AG09309 (cell line): ENCODE data around the gene CNTNAP5.

Source experiments
- DNase-seq: peaks from one replicate; pipeline ENCODE4 v3.0.0-alpha.2; 2010; ENCODE audit warnings: low read depth
- H3K4me3 ChIP-seq: 2 replicates; pipeline ENCODE4 v1.5.1; 2011; ENCODE audit warnings: mild to moderate bottlenecking, low read depth, low read length, moderate library complexity; ENCODE audit not compliant: control insufficient read depth
- CTCF ChIP-seq: IDR thresholded peaks from 2 replicates; pipeline ENCODE4 v1.5.1; 2011; ENCODE audit warnings: mild to moderate bottlenecking, low read depth, low read length, inconsistent platforms; ENCODE audit not compliant: insufficient read depth, control insufficient read depth; ENCODE audit errors: missing control alignments

The CNTNAP5 gene

GRCh38 chr2:124572934-124573634 lies 548.0 kb downstream of the CNTNAP5 start:
- no peak for DNase-seq
- TF ChIP-seq CTCF, result no peak
- no peak overlapping the region for H3K4me3 ChIP-seq

GRCh38 chr2:124575497-124575896 lies 550.4 kb downstream of the CNTNAP5 start:
- no peak for TF ChIP-seq CTCF
- no peak for DNase-seq
- H3K4me3 ChIP-seq, result no peak overlapping the region

DNA sequence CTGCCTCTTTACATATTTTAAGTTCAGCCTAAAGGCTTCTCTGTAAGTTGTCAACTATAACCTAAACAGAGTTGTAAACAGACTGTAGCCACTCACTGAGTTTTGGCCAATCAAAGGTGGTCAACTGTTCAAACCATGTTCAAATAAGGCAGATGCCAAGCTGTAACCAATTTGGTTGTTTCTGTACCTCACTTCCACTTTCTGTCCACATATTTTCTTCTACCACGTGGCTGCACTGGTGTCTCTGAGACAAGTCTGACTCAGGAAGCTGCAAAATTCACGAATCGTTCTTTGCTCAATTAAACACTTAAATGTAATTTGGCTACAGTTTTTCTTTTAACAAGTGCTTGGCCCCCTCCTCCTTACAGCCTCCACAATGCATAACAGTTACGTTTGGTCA lies 555.2 kb downstream of the CNTNAP5 start:
- TF ChIP-seq CTCF, result no peak
- H3K4me3 ChIP-seq, result no peak overlapping the region
- DNase-seq, result no peak

GRCh38 chr2:124582387-124582786 lies 557.3 kb downstream of the CNTNAP5 start:
- DNase-seq, result no peak
- no peak for TF ChIP-seq CTCF
- H3K4me3 ChIP-seq, result no peak overlapping the region

- TF ChIP-seq CTCF, result no peak
- DNase-seq, result no peak
These were observed 559.5 kb downstream of the CNTNAP5 start for GRCh38 chr2:124584615-124585014.

DNA sequence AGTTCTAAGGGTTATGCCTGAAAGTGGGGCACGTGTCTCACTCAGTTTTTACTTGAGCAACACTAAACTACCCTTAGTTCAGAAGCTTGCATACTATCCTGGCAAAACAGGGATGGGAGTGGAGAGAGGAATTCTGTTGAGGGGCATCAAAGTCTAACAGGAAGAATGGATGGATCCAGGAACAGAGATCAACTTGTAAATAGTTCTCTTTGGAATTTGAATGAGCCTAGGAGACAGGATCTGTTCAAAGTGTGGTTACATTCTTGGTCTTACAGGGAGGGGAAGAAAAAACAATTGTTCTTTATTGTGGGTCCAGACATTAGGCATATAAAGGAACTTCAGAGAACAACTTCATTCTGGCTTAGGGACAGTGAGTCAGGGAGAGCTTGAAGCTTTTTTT lies 560.2 kb downstream of the CNTNAP5 start:
- DNase-seq, result no peak
- no peak overlapping the region for H3K4me3 ChIP-seq
- no peak for TF ChIP-seq CTCF

More at GRCh38 chr2:124584615-124585014, 559.5 kb downstream of the CNTNAP5 start:
- no peak overlapping the region for H3K4me3 ChIP-seq
